Smooth muscle cell of bladder (primary cell): ENCODE measurements around the gene ANTXR1. TPM values are rescaled to one million over a fixed set of nuclear protein-coding genes. Genes with fewer than 3 reads are reported as not detected.

Source experiments
- total RNA-seq: library from RNA; depleted of rRNA; stranded (reverse); fragments of >200 nt; gene quantifications from 2 replicates; pipeline ENCODE4 v1.2.3, GENCODE V29; 2014

ANTXR1 gene
- 262 and 309 TPM in 2 replicates for total RNA-seq

DNA sequence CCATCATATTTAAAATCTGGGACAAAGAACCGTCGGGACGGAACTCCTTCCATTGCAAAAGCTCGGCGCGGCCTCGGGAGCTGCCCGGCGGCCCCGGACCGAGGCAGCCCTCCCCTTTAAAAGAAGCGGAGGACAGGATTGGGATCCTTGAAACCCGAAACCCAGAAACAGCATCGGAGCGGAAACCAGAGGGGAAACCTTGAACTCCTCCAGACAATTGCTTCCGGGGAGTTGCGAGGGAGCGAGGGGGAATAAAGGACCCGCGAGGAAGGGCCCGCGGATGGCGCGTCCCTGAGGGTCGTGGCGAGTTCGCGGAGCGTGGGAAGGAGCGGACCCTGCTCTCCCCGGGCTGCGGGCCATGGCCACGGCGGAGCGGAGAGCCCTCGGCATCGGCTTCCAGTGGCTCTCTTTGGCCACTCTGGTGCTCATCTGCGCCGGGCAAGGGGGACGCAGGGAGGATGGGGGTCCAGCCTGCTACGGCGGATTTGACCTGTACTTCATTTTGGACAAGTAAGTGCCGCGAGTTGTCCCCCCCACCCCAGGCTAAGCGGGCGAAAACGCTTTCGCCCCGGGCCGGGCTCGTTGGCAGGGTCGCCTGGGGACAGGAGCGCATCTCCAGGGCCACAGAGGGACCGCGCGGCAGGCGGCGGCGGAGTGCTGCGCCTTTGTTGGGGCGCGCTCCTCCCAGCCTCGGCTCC is at the start of gene ANTXR1:
Gene ANTXR1, plus strand, starts transcription at position 38 of the 698 bp plus-strand sequence. Its CDS starts 321 bp downstream, at position 359.

DNA sequence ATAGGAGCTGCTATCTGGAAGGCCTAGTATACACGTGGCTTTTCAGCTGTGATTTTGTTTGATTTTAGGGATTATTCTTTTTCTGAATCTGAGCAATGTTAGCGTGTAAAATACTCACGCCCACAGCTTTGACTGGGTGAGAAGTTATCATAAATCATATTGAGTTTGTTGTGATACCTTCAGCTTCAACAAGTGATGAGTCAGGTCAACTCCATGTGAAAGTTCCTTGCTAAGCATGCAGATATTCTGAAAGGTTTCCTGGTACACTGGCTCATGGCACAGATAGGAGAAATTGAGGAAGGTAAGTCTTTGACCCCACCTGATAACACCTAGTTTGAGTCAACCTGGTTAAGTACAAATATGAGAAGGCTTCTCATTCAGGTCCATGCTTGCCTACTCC is 38.7 kb upstream of the ANTXR1 start, which contains the start of gene GKN1:
Gene GKN1, plus strand, starts transcription at position 386 of the 400 bp plus-strand sequence. CDS start 42 bp downstream, outside the sequence.

Other genes starting within 250 kb of the ANTXR1 start
- not detected in 2 replicates for gene BMP10, start 141.8 kb upstream of the ANTXR1 start, total RNA-seq
- not detected in 2 replicates for gene GKN2, start 60.3 kb upstream of the ANTXR1 start, total RNA-seq
- not detected in 2 replicates for gene GKN1, start 38.5 kb upstream of the ANTXR1 start, total RNA-seq